HepG2 (cell line): ENCODE measurements around the gene ADGRD1. TPM values are rescaled to one million over a fixed set of nuclear protein-coding genes. Genes with fewer than 3 reads are reported as not detected.

Source experiments
- DZIP1 ChIP-seq: sonication (generic); formaldehyde crosslinking; IDR thresholded peaks from 2 replicates; pipeline ENCODE4 v1.5.0; 2020; ENCODE audit warnings: mild to moderate bottlenecking, missing genetic modification reagents
- EEA1 ChIP-seq: sonication (generic); formaldehyde crosslinking; IDR thresholded peaks from 2 replicates; pipeline ENCODE4 v1.5.1; 2020; ENCODE audit warnings: mild to moderate bottlenecking, missing genetic modification reagents, borderline replicate concordance
- ETV6 ChIP-seq: sonication (generic); formaldehyde crosslinking; conservative IDR thresholded peaks from 2 replicates; pipeline ENCODE4 v1.4.0; 2020; ENCODE audit warnings: missing genetic modification reagents
- HINFP ChIP-seq: sonication (generic); formaldehyde crosslinking; IDR thresholded peaks from 2 replicates; pipeline ENCODE4 v1.4.0; 2020; ENCODE audit warnings: low read depth, mild to moderate bottlenecking, missing genetic modification reagents
- MAZ ChIP-seq, 2 experiments: sonication (generic) in 1 of 2; formaldehyde crosslinking in 1 of 2; IDR thresholded peaks; 2 replicates each; pipeline versions ENCODE4 v1.5.0 to v1.6.1; 2012 to 2020; ENCODE audit warnings: low read depth in 2 of 2, mild to moderate bottlenecking in 2 of 2, borderline replicate concordance in 1 of 2, improper control_type of control experiment in 1 of 2, low read length in 1 of 2, missing genetic modification reagents in 1 of 2, moderate library complexity in 1 of 2
- PHF20 ChIP-seq: sonication (generic); formaldehyde crosslinking; IDR thresholded peaks from 2 replicates; pipeline ENCODE4 v1.5.0; 2020; ENCODE audit warnings: mild to moderate bottlenecking, missing genetic modification reagents
- POLR2G ChIP-seq: fragments of 200-400 bp; formaldehyde crosslinking; IDR thresholded peaks from 2 replicates; pipeline ENCODE4 v1.6.1; 2018; ENCODE audit warnings: mild to moderate bottlenecking, low read depth, low read length, moderate library complexity
- PRDM4 ChIP-seq: sonication (generic); formaldehyde crosslinking; IDR thresholded peaks from 2 replicates; pipeline ENCODE4 v1.9.0; 2021; ENCODE audit warnings: missing genetic modification reagents, borderline replicate concordance
- REPIN1 ChIP-seq: sonication (generic); formaldehyde crosslinking; IDR thresholded peaks from 2 replicates; pipeline ENCODE4 v1.8.0; 2022; ENCODE audit warnings: missing genetic modification reagents, low read depth, mild to moderate bottlenecking, borderline replicate concordance
- SOX6 ChIP-seq, 2 experiments: fragments of 450-650 bp in 1 of 2; sonication (generic) in 1 of 2; formaldehyde crosslinking in 1 of 2; IDR thresholded peaks; 2 replicates each; pipeline versions ENCODE4 v1.4.0 to v1.6.1; 2017 to 2020; ENCODE audit warnings: antibody characterized with exemption in 1 of 2, mild to moderate bottlenecking in 1 of 2, missing genetic modification reagents in 1 of 2
- ZNF18 ChIP-seq: sonication (generic); formaldehyde crosslinking; IDR thresholded peaks from 2 replicates; pipeline ENCODE4 v1.8.0; 2022; ENCODE audit warnings: mild to moderate bottlenecking, missing genetic modification reagents; ENCODE audit not compliant: insufficient replicate concordance
- ZNF569 ChIP-seq: sonication (generic); formaldehyde crosslinking; IDR thresholded peaks from 2 replicates; pipeline ENCODE4 v1.5.0; 2020; ENCODE audit warnings: mild to moderate bottlenecking, missing genetic modification reagents, moderate library complexity, borderline replicate concordance
- ZNF691 ChIP-seq: sonication (generic); formaldehyde crosslinking; IDR thresholded peaks from 2 replicates; pipeline ENCODE4 v1.4.0; 2020; ENCODE audit warnings: missing genetic modification reagents, low read depth, mild to moderate bottlenecking, borderline replicate concordance
- ZSCAN5A ChIP-seq: sonication (generic); formaldehyde crosslinking; IDR thresholded peaks from 2 replicates; pipeline ENCODE4 v1.8.0; 2022; ENCODE audit warnings: mild to moderate bottlenecking, missing genetic modification reagents, borderline replicate concordance
- polyA plus RNA-seq, 8 experiments: library from polyadenylated mRNA; depleted of rRNA in 3 of 8; stranded (reverse) in 7 of 8; unstranded in 1 of 8; fragments of >200 nt; fragmentation: Illumina TruSeq in 4 of 8; extraction: Trizol in 4 of 8; gene quantifications; 2 replicates each; pipeline versions ENCODE4 v1.2.1 to v1.2.3, GENCODE V29; 2011 to 2016; ENCODE audit warnings: low read depth in 4 of 8, missing spikeins in 1 of 8, mixed read lengths in 1 of 8; ENCODE audit not compliant: insufficient read depth in 1 of 8
- total RNA-seq, 5 experiments: library from RNA; depleted of rRNA; stranded (reverse); fragments of >200 nt; fragmentation: Illumina TruSeq; extraction: Trizol; gene quantifications; 2 replicates each; pipeline ENCODE4 v1.2.3, GENCODE V29; 2016; ENCODE audit warnings: low read depth in 1 of 5

Gene ADGRD1
- total and polyA plus RNA-seq, 2 of the 13 experiments (the other 11 are each of a cell fraction or from before 2014, with no cell fraction given), result 0.46 to 12.4 TPM

- no peak for TF ChIP-seq DZIP1 (CRISPR knock-in tag)
- no peak for TF ChIP-seq PHF20 (CRISPR knock-in tag)
- TF ChIP-seq ZSCAN5A (CRISPR knock-in tag), result no peak
- peak; percentile 93 for TF ChIP-seq ZNF691 (CRISPR knock-in tag)
- TF ChIP-seq ZNF569 (CRISPR knock-in tag), result no peak
- TF ChIP-seq ZNF18 (CRISPR knock-in tag), result no peak
- TF ChIP-seq EEA1 (CRISPR knock-in tag), result no peak
- TF ChIP-seq PRDM4, result no peak
- TF ChIP-seq MAZ (IDR thresholded peaks at IDR 0.05; ENCODE audit: borderline replicate concordance, low read depth, low read length), result 0 out of 2 replicates have a peak, but pooled peaks have one; percentile 59
- no peak for TF ChIP-seq MAZ (CRISPR knock-in tag; IDR thresholded peaks at IDR 0.05; ENCODE audit: low read depth)
- TF ChIP-seq ETV6 (CRISPR knock-in tag), result no peak
- TF ChIP-seq REPIN1, result peak; percentile 58; the same call in 1 of the 2 replicates
- no peak for TF ChIP-seq HINFP (CRISPR knock-in tag)
- no peak for TF ChIP-seq POLR2G
- TF ChIP-seq SOX6 (IDR thresholded peaks at IDR 0.05), result no peak
- TF ChIP-seq SOX6 (CRISPR knock-in tag; IDR thresholded peaks at IDR 0.05), result 0 out of 2 replicates have a peak, but pooled peaks have one; percentile 23
Observed at GRCh38 chr12:131104463-131105350, 151.0 kb downstream of the ADGRD1 start (continued).
